ENCODE data around the gene KSR2.
"Not testable (repeated sequence)": the region's sequence is repeated elsewhere in the genome, so short reads cannot be mapped to it uniquely, and the experiment has no call there.

Gene KSR2

DNA sequence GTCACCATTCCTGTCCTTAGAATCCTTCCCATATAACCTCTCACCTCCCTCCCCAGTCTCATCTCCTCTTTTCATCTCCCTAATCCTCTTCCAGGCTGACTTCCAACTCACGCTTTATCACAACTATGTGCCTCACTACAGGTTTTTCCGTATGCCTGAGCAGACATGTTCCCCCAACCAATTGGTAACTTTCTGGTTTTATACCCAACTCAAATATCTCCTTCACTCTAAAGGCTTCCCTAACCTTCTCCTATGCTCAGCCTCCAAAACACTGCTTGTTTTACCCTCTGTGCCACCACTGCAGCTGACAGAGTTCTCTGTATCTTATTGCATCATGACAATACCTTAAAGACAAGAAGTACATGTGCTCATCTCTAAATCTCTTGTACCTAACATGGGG lies 139.7 kb downstream of the KSR2 start:
- no peak for FAIRE-seq

DNA sequence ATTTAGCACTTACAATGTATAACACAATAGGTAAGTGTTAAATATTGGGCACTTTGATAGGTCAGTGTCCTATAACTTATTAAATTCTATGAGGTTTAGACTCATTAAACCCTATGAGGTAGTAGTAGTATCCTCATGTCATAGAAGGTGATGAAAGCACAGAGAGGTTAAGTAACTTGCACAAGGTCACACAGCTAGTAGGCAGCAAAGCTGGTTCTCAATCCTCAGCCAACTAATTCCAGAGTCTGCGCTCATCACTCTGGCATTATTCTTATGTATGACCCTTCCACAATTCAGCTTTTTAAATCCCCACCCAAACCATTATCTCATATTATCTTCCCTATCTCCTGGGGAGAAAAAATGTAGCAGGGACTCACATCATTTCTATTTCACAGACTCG lies 141.1 kb downstream of the KSR2 start:
- DNase-seq (ENCODE audit: low spot score), result no peak
- FAIRE-seq, result no peak

More for the DNA sequence above, 139.7 kb downstream of the KSR2 start:
- no peak for DNase-seq (ENCODE audit: low spot score)

DNA sequence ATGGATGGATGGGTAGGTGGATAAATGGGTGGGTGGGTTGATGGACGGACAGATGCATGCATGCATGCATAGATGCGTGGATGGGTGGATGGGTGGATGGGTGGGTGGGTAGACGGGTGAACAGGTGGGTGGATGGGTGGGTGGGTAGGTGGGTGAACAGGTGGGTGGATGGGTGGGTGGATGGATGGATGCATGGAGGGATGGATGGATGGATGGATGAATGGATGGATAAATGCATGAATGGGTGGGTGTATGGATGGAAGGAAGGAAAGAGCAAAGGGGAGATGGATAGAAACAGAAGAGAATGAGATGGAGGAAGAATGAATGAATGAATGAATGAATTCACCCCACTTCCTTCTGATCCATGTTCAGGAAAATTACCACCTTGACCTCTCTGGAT lies 143.0 kb downstream of the KSR2 start:
- DNase-seq (ENCODE audit: low spot score) (no peak), FAIRE-seq (no peak)

DNA sequence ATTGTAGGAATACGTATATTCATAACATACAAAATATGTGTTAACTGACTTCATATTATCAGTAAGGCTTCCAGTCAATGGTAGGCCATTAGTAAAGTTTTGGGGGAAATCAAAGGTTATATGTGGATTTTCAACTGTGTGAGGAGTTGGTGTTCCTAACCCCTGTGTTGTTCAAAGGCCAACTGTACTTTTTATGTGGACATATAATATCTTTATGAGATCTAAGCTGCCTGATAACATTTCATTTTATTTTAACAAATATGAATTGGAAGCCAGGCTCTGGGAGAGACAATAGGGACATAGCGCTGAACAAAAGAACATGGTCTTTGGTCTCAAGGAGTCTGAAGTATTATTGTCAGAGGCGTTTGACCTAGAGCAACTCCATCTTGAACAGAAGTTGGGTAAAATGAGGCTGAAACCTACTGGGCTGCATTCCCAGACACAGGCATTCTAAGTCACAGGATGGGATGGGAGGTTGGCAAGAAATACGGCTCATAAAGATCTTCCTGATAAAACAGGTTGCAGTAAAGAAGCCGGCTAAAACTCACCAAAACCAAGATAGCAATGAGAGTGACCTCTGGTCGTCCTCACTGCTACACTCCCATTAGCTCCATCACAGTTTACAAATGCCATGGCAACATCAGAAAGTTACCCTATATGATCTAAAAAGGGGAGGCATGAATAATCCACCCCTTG lies 147.2 kb downstream of the KSR2 start:
- DNase-seq (ENCODE audit: low spot score) (no peak), FAIRE-seq (no peak)

DNA sequence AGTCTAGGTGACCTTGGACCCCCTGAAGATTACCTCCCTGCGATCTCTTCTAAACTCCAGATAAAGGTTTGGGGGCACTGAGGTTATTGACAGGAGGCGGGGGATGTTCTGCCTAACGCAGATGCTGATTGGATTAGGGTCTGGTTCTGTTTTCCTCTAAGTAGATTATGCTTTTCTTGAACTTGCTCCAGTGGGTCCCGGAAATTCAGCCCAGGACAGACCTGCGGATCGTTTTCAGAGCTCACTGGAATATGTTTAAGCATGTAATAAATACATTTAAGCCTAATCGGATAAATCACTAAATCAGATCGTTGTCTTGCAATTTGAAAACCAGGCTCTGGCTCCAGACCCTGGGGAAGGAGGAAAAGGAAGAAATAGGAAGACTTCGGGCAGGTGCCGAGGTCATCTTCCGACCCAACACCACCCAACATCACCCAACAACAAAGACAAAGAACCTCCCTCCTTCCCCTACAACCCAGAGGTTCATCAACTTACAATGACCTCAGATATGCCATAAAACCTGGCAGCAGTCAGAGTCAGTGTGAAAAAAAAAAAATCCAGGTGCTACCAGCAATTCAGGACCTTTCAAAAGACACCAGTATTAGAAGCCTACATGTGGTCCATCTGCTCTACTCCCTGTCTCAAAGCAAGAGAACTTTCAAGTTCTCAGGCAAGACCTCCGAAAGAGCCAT lies 148.4 kb downstream of the KSR2 start:
- FAIRE-seq (no peak), DNase-seq (ENCODE audit: low spot score) (no peak)

DNA sequence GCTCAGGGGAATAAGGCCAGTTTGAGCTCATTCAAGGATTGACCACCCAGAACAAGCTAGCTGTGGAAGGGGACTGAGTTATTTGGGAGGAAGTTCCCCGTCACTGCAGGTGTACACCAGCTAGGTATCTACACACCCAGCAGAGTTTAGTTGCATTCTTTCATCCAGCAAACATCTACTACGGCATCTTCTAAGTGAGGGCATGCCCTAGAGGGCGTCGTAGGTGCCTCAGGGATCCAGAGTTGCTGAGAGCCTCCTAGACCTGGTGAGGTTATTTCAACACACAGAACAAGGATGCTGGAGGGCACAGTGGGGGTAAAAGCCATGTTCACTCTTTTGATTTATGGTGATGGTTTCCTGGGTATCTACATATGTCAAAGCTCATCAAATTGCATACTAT lies 149.6 kb downstream of the KSR2 start:
- DNase-seq (ENCODE audit: low spot score) (no peak), FAIRE-seq (no peak)

DNA sequence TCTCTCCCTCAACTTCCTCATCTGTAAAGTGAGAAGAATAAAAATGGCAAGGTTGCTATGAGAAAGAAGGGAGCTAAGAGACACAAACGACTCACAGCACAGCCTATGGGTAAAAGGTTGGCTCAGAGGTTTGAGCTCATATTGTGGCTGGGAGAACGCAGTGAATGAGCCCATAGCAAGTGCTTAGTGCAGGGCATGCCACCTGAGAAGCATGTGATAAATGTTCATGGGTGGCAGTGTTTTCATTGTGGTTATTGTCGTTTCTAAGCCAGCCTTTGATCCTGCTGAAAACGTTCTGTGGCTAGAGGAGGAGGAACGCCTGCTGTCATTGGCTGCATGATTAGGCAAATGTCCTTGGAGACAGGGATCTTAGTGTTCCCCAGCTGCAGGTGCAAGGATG lies 150.4 kb downstream of the KSR2 start:
- FAIRE-seq, result no peak
- no peak for DNase-seq (ENCODE audit: low spot score)

DNA sequence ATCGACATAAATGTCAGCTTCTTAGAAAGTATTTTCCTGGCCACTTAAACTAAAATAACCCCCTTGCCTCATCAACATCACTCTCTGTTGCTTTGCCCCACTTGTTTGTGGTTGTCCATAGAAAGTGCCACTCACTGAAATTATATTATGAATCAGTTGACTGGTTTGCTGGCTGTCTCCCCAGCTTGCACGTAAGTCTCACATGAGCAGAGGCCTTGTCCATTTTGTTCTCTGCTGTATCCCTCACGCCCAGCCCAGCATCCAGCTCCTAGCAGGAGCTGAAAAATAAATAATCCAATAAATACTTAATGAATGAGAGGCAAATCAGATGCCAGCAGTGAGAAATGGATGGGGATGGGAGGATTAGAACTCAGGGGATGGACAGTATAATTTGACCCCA lies 159.3 kb downstream of the KSR2 start:
- no peak for FAIRE-seq

DNA sequence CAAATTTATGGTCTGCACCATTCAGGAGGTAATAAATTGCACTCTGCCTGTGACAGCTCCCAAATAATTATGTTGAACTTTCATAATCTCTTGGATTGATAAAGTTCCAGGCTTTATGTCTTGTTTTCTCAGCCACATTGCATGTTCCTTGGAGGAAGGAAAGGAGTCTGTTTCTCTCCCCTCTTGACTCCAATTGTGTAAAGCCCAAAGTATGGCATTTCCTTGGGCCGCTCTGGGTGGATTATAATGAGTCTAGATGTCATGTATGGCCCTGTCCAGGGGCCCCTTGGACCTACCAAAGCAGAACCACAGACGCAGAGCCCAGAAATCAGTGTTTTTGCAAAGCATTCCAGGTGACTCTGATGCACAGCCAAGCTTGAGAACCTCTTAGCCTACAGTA lies 160.8 kb downstream of the KSR2 start:
- FAIRE-seq (no peak), DNase-seq (ENCODE audit: low spot score) (no peak)

More for the DNA sequence above, 159.3 kb downstream of the KSR2 start:
- DNase-seq (ENCODE audit: low spot score), result no peak

DNA sequence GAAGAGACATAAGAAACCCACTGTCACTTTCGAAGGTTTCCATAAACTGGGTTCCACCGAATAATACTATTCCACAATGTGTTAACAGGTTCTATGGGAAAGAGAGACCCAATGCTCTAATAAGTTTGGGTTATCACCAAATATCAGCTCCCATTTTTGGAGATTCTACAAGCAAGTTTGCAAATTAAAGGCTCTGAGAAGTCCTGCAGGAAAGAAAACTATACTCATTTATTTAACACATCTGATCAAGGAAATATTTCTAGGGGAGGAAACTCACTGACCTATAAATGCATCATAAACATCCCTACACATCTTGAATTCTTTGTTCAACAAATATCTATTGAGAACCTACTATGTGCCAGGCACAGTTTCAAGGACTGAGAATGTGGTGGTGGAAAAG lies 161.4 kb downstream of the KSR2 start:
- FAIRE-seq (no peak), DNase-seq (ENCODE audit: low spot score) (no peak)

DNA sequence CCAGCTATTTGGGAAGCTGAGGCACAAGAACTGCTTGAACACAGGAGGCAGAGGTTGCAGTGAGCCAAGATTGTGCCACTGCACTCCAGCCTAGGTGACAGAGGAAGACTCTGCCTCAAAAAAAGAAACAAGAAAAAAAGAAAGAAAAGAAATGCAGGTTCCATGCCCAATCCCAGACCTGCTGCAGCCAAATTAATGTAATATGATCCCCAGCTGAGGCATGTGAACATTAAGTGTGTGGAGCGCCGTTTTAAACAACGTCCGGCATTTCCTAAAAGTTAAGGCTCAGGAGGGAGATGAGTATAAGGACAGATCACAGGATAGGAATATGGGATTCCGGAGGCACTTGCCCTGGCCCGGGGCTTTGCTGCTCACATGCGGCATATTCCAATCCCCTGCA lies 162.9 kb downstream of the KSR2 start:
- no peak for FAIRE-seq
- DNase-seq (ENCODE audit: low spot score), result no peak

DNA sequence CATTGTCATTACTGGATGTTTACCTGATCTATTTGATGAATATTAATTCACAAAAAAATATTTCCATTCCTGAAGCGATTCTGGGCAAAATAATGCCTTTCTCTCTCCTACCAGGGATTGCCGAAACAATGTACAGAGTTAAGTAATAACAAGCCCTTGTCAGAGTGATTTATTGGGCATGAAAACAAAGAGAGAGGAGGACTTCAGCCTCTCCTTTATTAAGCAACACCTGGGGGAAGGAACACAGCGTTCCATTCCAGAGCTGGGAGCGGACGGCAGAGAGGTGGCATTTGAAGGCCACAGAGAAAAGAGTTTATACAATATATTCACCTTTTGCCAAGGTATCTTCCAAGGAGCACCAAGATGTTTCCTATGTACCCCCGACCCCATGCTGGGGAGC lies 165.8 kb downstream of the KSR2 start:
- FAIRE-seq, result no peak
- DNase-seq (ENCODE audit: low spot score), result no peak

DNA sequence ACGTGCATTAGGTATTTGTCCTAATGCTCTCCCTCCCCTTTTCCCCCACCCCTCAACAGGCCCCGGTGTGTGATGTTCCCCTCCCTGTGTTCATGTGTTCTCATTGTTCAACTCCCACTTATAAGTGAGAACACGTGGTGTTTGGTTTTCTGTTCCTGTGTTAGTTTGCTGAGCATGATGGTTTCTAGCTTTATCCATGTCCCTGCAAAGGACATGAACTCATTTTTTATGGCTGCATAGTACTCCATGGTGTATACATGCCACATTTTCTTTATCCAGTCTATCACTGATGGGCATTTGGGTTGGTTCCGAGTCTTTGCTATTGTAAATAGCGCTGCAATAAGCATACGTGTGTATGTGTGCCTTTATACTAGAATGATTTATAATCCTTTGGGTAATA lies 168.1 kb downstream of the KSR2 start:
- DNase-seq (ENCODE audit: low spot score), result not testable (repeated sequence)

DNA sequence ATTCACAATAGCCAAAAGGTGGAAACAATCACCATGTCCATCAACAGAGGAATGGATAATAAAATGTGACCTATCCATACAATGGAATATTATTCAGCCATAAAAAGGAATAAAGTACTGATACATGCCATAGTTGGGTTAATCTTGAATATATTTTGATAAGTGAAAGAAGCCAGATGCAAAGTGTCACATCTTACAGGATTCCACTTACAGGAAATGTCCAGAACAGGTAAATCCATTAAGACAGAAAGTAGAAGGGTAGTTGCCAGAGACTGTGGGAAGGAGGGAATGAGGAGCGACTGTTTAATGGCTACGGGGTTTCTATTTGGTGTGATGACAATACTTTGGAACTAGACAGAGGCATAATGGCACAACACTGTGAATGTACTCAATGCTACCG lies 171.6 kb downstream of the KSR2 start:
- DNase-seq (ENCODE audit: low spot score) (no peak), FAIRE-seq (no peak)

More for the DNA sequence above, 168.1 kb downstream of the KSR2 start:
- FAIRE-seq, result not testable (repeated sequence)

DNA sequence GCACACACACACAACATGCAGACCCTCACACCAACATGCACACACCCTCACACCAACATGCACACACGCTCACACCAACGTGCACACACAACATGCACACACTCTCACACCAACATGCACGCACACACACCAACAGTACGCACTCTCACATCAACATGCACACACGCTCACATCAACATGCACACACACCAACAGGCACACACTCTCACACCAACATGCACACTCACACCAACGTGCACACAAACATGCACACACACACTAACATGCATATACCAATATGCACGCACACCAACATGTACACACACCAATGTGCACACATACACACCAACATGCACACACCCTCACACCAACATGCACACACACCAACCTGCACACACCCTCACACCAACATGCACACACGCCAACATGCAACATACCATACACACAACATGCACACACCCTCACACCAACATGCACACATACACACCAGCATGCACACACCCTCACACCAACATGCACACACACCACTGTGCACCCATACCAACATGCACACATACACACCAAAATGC lies 175.8 kb downstream of the KSR2 start:
- FAIRE-seq (no peak), DNase-seq (ENCODE audit: low spot score) (no peak)

DNA sequence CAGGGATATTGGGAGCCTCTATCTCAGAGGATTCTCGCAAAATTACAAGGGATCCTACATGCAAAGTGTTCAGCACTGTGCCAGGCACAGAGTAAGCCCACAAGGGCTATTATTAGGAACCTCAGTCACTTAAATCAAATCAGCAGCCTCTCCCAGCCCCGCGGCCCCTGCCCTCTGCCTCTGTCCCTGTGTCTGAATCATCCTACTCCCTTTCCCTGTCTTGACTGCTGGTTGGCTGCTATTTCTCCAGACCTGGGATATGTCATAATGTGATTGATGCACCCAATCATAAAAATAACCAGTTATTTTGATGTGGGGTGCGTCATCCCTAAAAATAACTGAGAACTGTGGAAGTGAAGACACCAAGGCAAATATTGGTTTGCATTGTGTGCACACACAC lies 176.3 kb downstream of the KSR2 start:
- FAIRE-seq (no peak), DNase-seq (ENCODE audit: low spot score) (no peak)

DNA sequence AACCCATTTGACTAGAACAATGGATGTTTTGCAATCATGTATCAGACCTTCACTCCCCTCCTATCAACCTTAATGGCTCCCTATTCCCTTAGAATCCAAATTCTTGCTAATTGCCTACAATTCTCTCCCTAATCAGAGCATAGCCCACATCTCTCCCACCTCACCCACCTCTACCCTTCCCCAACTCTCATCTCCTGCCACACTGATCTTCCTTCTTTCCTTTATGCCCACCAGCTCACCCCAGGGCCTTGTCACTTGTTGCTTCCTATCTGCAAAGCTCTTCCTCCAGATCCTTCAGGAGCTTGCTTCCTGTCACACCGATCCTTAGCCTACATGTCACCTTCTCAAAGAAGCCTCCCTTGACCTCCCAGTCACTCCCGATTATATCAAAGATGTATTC lies 177.8 kb downstream of the KSR2 start:
- FAIRE-seq, result no peak
- DNase-seq (ENCODE audit: low spot score), result no peak

DNA sequence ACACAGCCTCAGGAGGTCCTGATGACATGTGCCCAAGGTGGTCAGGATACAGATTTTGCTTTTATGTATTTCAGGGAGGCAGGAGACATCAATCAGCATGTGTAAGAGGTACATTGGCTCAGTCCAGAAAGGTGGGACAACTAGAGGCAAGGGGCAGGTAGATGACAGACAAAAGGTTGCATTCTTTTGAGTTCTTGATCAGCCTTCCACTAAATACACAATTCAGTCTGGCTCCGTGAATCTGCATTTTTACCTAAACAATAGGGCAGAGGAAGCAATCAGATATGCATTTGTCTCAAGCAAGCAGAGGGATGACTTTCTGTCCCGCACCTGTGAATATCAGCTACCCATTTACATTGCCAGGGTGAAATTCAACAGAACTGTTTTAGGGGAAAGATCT lies 178.6 kb downstream of the KSR2 start:
- FAIRE-seq (no peak), DNase-seq (ENCODE audit: low spot score) (no peak)

DNA sequence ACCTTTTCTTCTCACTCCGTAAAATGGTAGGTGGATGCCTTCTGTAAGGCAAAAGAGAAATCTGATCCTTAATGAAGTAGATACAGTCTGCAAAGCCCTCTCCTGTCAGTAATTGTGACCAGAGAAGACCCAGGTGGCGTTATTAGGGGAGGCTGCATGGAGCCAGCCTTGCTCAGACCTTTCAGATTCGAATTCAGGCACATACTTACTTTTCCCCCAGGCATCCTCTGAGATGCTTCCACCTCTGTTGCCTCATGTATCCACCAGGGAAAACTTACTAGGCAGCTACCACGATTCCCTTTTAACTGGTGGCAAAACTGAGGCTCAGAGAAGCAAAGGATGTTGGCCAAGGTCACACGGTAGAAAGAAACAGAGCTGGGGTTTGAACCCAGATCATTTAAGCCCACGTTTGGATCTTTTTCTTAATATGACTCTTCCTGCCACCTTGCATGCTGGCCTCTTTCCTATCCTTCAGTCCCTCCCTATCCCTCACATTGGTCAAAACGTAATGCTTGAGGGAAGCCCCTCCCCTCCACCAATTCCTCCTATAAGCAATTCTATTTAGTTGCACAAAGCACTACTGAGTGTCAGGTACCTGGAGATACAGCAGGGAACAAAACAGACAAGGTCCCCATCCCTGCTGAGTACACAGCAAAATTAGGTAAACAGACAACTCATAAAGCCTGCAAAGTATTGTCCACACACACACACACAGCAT lies 179.4 kb downstream of the KSR2 start:
- no peak for DNase-seq (ENCODE audit: low spot score)
- no peak for FAIRE-seq

DNA sequence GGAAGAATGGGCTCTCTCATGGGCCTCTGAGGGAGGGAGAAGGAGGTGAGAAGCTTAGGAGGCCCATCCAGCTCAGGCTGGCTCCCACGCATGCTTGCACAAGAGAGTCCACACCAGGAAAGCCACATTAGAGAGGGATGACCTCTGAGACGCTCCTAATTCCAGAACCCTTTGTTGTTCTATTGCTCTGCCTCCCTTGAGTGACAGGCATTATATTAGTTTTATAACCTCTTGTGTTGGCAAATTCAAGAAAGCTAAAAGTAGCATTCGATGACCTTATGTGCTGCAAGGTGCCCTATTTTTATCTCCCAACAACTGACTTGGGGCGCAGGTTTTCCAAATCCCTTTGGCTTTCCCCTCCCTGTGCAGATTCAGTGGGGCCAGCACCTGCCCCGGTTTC lies 190.1 kb downstream of the KSR2 start:
- no peak for DNase-seq (ENCODE audit: low spot score)
- FAIRE-seq, result no peak

DNA sequence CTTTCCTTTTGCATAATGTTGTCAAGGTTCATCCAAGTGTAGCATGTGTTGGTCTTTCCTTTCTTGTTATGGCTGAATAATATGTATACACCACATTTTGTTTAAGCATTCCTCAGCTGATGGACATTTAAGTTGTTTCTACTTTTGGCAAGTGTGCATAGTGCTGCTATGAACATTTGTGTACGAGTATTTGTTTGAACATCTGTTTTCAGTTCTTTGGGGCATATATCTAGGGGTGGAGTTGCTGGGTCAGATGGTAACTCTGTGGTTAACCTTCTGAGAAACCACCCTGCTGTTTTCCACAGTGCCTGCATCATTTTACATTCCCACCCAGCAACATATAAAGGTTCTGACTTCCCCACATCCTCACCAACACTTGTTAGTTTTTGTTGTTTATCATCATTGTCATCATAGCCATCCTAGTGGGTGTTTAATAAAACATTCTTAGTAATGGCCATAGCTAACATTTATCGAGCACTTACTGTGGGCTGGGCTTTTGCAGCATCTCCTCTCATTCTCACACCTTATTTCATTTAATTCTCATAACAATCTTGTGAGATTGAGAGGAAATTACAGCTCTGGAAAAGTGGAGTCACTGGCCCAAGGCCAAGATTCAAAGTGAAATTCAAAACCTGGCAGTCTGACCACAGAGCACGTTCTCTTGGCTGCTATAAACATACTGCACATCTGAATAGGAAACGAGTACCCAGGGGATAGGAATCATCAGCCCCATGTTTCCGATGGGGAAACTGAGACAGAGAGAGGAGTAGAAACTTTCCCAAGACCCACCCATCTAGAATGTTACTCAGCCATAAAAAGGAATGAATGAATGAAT lies 193.6 kb downstream of the KSR2 start:
- no peak for FAIRE-seq
- no peak for DNase-seq (ENCODE audit: low spot score)
